WTC11 (cell line): ENCODE measurements around the gene CD40. TPM values are rescaled to one million over a fixed set of nuclear protein-coding genes. Genes with fewer than 3 reads are reported as not detected.

Experiments used
- ATAC-seq: fragments of 200-7000 bp; cut with Tn5 transposase; 2 replicates; pipeline ENCODE4 v1.10.0; 2021; ENCODE audit warnings: mild to moderate bottlenecking, moderate library complexity
- CTCF ChIA-PET: fragments of 300-600 bp; sonication (Branson Sonifier 250); formaldehyde crosslinking; loops from one replicate; lab custom pipeline; 2021; ENCODE audit warnings: antibody characterized with exemption; lab: Charles Lee
- POLR2A ChIA-PET: fragments of 350-600 bp; sonication (Branson Sonifier 250); formaldehyde crosslinking; loops from one replicate; lab custom pipeline; 2021; ENCODE audit warnings: antibody characterized with exemption; lab: Charles Lee
- DNase-seq: peaks from one replicate; pipeline ENCODE4 v3.0.0; 2021; ENCODE audit warnings: low spot score
- H3K27ac Mint-ChIP-seq: 2 replicates; pipeline ENCODE4 v1.8.0; 2021; ENCODE audit warnings: mixed read lengths
- H3K27me3 Mint-ChIP-seq: 2 replicates; pipeline ENCODE4 v1.8.0; 2021; ENCODE audit warnings: low read depth, mild to moderate bottlenecking, moderate library complexity, mixed read lengths
- H3K36me3 Mint-ChIP-seq: 2 replicates; pipeline ENCODE4 v1.8.0; 2021; ENCODE audit warnings: mixed read lengths
- H3K4me1 Mint-ChIP-seq: 2 replicates; pipeline ENCODE4 v1.8.0; 2022; ENCODE audit warnings: mixed read lengths
- H3K4me3 Mint-ChIP-seq: 2 replicates; pipeline ENCODE4 v1.8.0; 2021; ENCODE audit warnings: mild to moderate bottlenecking, moderate library complexity, mixed read lengths
- H3K9me3 Mint-ChIP-seq: 2 replicates; pipeline ENCODE4 v1.8.0; 2021; ENCODE audit warnings: mixed read lengths
- ATF1 ChIP-seq: sonication (generic); formaldehyde crosslinking; IDR thresholded peaks from 2 replicates; pipeline ENCODE4 v1.8.1; 2023; ENCODE audit warnings: mild to moderate bottlenecking, moderate library complexity, missing genetic modification reagents
- ELF4 ChIP-seq: sonication (generic); formaldehyde crosslinking; IDR thresholded peaks from 2 replicates; pipeline ENCODE4 v1.8.1; 2022; ENCODE audit warnings: low read depth, mild to moderate bottlenecking, moderate library complexity, missing genetic modification reagents
- ESRRA ChIP-seq: sonication (generic); formaldehyde crosslinking; IDR thresholded peaks from 2 replicates; pipeline ENCODE4 v1.8.1; 2022; ENCODE audit warnings: mild to moderate bottlenecking, missing genetic modification reagents, borderline replicate concordance
- GRHL2 ChIP-seq: fragments of 250-450 bp; sonication (Bioruptor Pico); IDR thresholded peaks from 2 replicates; pipeline ENCODE4 v1.8.0; 2022; ENCODE audit warnings: mild to moderate bottlenecking, moderate library complexity; ENCODE audit not compliant: insufficient replicate concordance, severe bottlenecking
- SMAD3 ChIP-seq: sonication (generic); formaldehyde crosslinking; IDR thresholded peaks from 2 replicates; pipeline ENCODE4 v1.8.0; 2022; ENCODE audit warnings: missing genetic modification reagents, mild to moderate bottlenecking, borderline replicate concordance
- ZBTB21 ChIP-seq: sonication (generic); formaldehyde crosslinking; IDR thresholded peaks from 2 replicates; pipeline ENCODE4 v1.8.1; 2023; ENCODE audit warnings: mild to moderate bottlenecking, missing genetic modification reagents, borderline replicate concordance
- ZNF219 ChIP-seq: sonication (generic); formaldehyde crosslinking; IDR thresholded peaks from 2 replicates; pipeline ENCODE4 v1.8.0; 2023; ENCODE audit warnings: missing genetic modification reagents, mild to moderate bottlenecking, borderline replicate concordance
- ZNF396 ChIP-seq: fragments of 250-450 bp; sonication (Bioruptor Pico); IDR thresholded peaks from 2 replicates; pipeline ENCODE4 v1.8.0; 2021; ENCODE audit warnings: mild to moderate bottlenecking, moderate library complexity, borderline replicate concordance
- total RNA-seq: library from RNA; stranded (reverse); gene quantifications from 3 replicates; pipeline ENCODE4 v1.2.3, GENCODE V29; 2021
- TF ChIP-seq, protein P1 (sequence below): sonication (generic); formaldehyde crosslinking; IDR thresholded peaks from 2 replicates; pipeline ENCODE4 v1.8.1; 2023; ENCODE audit warnings: mild to moderate bottlenecking, moderate library complexity, missing genetic modification reagents
- TF ChIP-seq, protein P2 (sequence below): sonication (generic); formaldehyde crosslinking; IDR thresholded peaks from 2 replicates; pipeline ENCODE4 v1.8.0; 2023; ENCODE audit warnings: missing genetic modification reagents
- TF ChIP-seq, protein P3 (sequence below): fragments of 250-450 bp; sonication (Bioruptor Pico); IDR thresholded peaks from 2 replicates; pipeline ENCODE4 v1.9.0; 2021; ENCODE audit warnings: mild to moderate bottlenecking, borderline replicate concordance
- TF ChIP-seq, protein P4 (sequence below): sonication (generic); formaldehyde crosslinking; IDR thresholded peaks from 2 replicates; pipeline ENCODE4 v1.8.1; 2022; ENCODE audit warnings: low read depth, missing genetic modification reagents, borderline replicate concordance
- TF ChIP-seq, protein P5 (sequence below): sonication (generic); formaldehyde crosslinking; IDR thresholded peaks from 2 replicates; pipeline ENCODE4 v1.8.1; 2023; ENCODE audit warnings: mild to moderate bottlenecking, missing genetic modification reagents
- TF ChIP-seq, protein P6 (sequence below): sonication (generic); formaldehyde crosslinking; IDR thresholded peaks from 2 replicates; pipeline ENCODE4 v1.8.1; 2023; ENCODE audit warnings: mild to moderate bottlenecking, missing genetic modification reagents
- TF ChIP-seq, protein P7 (sequence below): sonication (generic); formaldehyde crosslinking; conservative IDR thresholded peaks from 2 replicates; pipeline ENCODE4 v1.8.1; 2022; ENCODE audit warnings: mild to moderate bottlenecking, missing genetic modification reagents
- TF ChIP-seq, protein P8 (sequence below): sonication (generic); formaldehyde crosslinking; IDR thresholded peaks from 2 replicates; pipeline ENCODE4 v1.8.0; 2022; ENCODE audit warnings: mild to moderate bottlenecking, missing genetic modification reagents
- TF ChIP-seq, protein P9 (sequence below): sonication (generic); formaldehyde crosslinking; IDR thresholded peaks from 2 replicates; pipeline ENCODE4 v1.8.0; 2022; ENCODE audit warnings: mild to moderate bottlenecking, missing genetic modification reagents

The CD40 gene
- total RNA-seq, 1 experiment from 2014 or later, result 14.8 TPM

DNA sequence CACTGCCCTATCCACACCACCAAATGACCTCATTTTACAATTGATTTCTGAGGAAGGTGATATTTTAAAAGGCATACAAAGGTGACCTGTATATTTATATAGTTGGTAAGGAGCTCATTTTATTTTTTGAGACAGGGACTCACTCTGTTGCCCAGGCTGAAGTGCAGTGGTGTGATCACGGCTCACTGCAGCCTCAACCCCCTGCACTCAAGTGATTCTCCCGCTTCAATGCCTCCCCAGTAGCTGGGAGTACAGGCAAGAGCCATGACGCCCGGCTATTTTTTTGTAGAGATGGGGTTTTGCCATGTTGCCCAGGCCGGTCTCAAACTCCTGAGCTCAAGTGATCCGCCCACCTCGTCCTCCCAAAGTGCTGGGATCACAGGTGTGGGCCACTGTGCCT, 41.3 kb upstream of the CD40 start:
- no peak for DNase-seq
- Mint-ChIP-seq H3K9me3 (no peaks in the 10 kb centered on the region), H3K27ac (peak overlapping the region; percentile 64; the same call in 1 of the 2 replicates), H3K27me3 (no peaks in the 10 kb centered on the region), H3K4me3 (no peak overlapping the region), H3K36me3 (peaks cover 19% of the 10 kb centered on the region), H3K4me1 (peaks cover 23% of the 10 kb centered on the region)
- CTCF ChIA-PET, result interaction anchor here (0.5 to 2.0 kb wide), 7 partner anchors 11 to 211 kb away, joined by 3 to 10 read pairs (median 6); no protein-coding TSS in a partner anchor
- POLR2A ChIA-PET, result interaction anchor here (0.8 kb wide), 1 partner anchor 12 kb away, joined by 3 read pairs; no protein-coding TSS in a partner anchor
- peak; percentile 28 for ATAC-seq
- TF ChIP-seq SMAD3 (CRISPR knock-in tag) (no peak), GRHL2 (CRISPR knock-in tag) (no peak), ZNF219 (CRISPR knock-in tag) (no peak), ZNF396 (CRISPR knock-in tag) (no peak), ELF4 (CRISPR knock-in tag) (no peak), ZBTB21 (CRISPR knock-in tag) (no peak), ATF1 (CRISPR knock-in tag) (no peak), ESRRA (no peak)
- TF ChIP-seq, protein P1, sequence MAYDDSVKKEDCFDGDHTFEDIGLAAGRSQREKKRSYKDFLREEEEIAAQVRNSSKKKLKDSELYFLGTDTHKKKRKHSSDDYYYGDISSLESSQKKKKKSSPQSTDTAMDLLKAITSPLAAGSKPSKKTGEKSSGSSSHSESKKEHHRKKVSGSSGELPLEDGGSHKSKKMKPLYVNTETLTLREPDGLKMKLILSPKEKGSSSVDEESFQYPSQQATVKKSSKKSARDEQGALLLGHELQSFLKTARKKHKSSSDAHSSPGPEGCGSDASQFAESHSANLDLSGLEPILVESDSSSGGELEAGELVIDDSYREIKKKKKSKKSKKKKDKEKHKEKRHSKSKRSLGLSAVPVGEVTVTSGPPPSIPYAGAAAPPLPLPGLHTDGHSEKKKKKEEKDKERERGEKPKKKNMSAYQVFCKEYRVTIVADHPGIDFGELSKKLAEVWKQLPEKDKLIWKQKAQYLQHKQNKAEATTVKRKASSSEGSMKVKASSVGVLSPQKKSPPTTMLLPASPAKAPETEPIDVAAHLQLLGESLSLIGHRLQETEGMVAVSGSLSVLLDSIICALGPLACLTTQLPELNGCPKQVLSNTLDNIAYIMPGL (CRISPR knock-in tag), result no peak
- TF ChIP-seq, protein P2, sequence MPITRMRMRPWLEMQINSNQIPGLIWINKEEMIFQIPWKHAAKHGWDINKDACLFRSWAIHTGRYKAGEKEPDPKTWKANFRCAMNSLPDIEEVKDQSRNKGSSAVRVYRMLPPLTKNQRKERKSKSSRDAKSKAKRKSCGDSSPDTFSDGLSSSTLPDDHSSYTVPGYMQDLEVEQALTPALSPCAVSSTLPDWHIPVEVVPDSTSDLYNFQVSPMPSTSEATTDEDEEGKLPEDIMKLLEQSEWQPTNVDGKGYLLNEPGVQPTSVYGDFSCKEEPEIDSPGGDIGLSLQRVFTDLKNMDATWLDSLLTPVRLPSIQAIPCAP (CRISPR knock-in tag), result no peak
- TF ChIP-seq, protein P3, sequence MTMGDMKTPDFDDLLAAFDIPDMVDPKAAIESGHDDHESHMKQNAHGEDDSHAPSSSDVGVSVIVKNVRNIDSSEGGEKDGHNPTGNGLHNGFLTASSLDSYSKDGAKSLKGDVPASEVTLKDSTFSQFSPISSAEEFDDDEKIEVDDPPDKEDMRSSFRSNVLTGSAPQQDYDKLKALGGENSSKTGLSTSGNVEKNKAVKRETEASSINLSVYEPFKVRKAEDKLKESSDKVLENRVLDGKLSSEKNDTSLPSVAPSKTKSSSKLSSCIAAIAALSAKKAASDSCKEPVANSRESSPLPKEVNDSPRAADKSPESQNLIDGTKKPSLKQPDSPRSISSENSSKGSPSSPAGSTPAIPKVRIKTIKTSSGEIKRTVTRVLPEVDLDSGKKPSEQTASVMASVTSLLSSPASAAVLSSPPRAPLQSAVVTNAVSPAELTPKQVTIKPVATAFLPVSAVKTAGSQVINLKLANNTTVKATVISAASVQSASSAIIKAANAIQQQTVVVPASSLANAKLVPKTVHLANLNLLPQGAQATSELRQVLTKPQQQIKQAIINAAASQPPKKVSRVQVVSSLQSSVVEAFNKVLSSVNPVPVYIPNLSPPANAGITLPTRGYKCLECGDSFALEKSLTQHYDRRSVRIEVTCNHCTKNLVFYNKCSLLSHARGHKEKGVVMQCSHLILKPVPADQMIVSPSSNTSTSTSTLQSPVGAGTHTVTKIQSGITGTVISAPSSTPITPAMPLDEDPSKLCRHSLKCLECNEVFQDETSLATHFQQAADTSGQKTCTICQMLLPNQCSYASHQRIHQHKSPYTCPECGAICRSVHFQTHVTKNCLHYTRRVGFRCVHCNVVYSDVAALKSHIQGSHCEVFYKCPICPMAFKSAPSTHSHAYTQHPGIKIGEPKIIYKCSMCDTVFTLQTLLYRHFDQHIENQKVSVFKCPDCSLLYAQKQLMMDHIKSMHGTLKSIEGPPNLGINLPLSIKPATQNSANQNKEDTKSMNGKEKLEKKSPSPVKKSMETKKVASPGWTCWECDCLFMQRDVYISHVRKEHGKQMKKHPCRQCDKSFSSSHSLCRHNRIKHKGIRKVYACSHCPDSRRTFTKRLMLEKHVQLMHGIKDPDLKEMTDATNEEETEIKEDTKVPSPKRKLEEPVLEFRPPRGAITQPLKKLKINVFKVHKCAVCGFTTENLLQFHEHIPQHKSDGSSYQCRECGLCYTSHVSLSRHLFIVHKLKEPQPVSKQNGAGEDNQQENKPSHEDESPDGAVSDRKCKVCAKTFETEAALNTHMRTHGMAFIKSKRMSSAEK, result no peak
- TF ChIP-seq, protein P4, sequence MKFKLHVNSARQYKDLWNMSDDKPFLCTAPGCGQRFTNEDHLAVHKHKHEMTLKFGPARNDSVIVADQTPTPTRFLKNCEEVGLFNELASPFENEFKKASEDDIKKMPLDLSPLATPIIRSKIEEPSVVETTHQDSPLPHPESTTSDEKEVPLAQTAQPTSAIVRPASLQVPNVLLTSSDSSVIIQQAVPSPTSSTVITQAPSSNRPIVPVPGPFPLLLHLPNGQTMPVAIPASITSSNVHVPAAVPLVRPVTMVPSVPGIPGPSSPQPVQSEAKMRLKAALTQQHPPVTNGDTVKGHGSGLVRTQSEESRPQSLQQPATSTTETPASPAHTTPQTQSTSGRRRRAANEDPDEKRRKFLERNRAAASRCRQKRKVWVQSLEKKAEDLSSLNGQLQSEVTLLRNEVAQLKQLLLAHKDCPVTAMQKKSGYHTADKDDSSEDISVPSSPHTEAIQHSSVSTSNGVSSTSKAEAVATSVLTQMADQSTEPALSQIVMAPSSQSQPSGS, result no peak
- TF ChIP-seq, protein P5, sequence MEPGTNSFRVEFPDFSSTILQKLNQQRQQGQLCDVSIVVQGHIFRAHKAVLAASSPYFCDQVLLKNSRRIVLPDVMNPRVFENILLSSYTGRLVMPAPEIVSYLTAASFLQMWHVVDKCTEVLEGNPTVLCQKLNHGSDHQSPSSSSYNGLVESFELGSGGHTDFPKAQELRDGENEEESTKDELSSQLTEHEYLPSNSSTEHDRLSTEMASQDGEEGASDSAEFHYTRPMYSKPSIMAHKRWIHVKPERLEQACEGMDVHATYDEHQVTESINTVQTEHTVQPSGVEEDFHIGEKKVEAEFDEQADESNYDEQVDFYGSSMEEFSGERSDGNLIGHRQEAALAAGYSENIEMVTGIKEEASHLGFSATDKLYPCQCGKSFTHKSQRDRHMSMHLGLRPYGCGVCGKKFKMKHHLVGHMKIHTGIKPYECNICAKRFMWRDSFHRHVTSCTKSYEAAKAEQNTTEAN, result no peak
- TF ChIP-seq, protein P6, sequence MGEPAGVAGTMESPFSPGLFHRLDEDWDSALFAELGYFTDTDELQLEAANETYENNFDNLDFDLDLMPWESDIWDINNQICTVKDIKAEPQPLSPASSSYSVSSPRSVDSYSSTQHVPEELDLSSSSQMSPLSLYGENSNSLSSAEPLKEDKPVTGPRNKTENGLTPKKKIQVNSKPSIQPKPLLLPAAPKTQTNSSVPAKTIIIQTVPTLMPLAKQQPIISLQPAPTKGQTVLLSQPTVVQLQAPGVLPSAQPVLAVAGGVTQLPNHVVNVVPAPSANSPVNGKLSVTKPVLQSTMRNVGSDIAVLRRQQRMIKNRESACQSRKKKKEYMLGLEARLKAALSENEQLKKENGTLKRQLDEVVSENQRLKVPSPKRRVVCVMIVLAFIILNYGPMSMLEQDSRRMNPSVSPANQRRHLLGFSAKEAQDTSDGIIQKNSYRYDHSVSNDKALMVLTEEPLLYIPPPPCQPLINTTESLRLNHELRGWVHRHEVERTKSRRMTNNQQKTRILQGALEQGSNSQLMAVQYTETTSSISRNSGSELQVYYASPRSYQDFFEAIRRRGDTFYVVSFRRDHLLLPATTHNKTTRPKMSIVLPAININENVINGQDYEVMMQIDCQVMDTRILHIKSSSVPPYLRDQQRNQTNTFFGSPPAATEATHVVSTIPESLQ, result no peak
- TF ChIP-seq, protein P7, sequence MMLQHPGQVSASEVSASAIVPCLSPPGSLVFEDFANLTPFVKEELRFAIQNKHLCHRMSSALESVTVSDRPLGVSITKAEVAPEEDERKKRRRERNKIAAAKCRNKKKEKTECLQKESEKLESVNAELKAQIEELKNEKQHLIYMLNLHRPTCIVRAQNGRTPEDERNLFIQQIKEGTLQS, result no peak
- TF ChIP-seq, protein P8, sequence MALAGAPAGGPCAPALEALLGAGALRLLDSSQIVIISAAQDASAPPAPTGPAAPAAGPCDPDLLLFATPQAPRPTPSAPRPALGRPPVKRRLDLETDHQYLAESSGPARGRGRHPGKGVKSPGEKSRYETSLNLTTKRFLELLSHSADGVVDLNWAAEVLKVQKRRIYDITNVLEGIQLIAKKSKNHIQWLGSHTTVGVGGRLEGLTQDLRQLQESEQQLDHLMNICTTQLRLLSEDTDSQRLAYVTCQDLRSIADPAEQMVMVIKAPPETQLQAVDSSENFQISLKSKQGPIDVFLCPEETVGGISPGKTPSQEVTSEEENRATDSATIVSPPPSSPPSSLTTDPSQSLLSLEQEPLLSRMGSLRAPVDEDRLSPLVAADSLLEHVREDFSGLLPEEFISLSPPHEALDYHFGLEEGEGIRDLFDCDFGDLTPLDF (CRISPR knock-in tag), result no peak
- TF ChIP-seq, protein P9, sequence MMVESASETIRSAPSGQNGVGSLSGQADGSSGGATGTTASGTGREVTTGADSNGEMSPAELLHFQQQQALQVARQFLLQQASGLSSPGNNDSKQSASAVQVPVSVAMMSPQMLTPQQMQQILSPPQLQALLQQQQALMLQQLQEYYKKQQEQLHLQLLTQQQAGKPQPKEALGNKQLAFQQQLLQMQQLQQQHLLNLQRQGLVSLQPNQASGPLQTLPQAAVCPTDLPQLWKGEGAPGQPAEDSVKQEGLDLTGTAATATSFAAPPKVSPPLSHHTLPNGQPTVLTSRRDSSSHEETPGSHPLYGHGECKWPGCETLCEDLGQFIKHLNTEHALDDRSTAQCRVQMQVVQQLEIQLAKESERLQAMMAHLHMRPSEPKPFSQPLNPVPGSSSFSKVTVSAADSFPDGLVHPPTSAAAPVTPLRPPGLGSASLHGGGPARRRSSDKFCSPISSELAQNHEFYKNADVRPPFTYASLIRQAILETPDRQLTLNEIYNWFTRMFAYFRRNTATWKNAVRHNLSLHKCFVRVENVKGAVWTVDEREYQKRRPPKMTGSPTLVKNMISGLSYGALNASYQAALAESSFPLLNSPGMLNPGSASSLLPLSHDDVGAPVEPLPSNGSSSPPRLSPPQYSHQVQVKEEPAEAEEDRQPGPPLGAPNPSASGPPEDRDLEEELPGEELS (CRISPR knock-in tag), result no peak
